Activated CD8-positive, alpha-beta memory T cell treated with anti-CD3 and anti-CD28 coated beads for 1 hour (primary cell): Measurements from ENCODE around the gene FBN3.

Source experiments
- DNase-seq, 2 donors: peaks; one replicate each; pipeline ENCODE4 v3.0.0-alpha.2; 2020; ENCODE audit warnings: low read depth in 1 of 2; ENCODE audit errors: extremely low read depth in 1 of 2

Gene FBN3

GRCh38 chr19:8094336-8094735, 55.1 kb downstream of the FBN3 start:
- no peak for DNase-seq

GRCh38 chr19:8093740-8094139, 55.7 kb downstream of the FBN3 start:
- no peak for DNase-seq

- no peak for DNase-seq
Observed at GRCh38 chr19:8090950-8091349, 58.4 kb downstream of the FBN3 start.

GRCh38 chr19:8089664-8090601, 59.5 kb downstream of the FBN3 start:
- DNase-seq: no peak

- DNase-seq: no peak
Observed at GRCh38 chr19:8088752-8089663, 60.4 kb downstream of the FBN3 start.

- no peak for DNase-seq
Observed at GRCh38 chr19:8087876-8088275, 61.5 kb downstream of the FBN3 start.

GRCh38 chr19:8086849-8087248, 62.5 kb downstream of the FBN3 start:
- no peak for DNase-seq

- DNase-seq: no peak
Observed at GRCh38 chr19:8085598-8086408, 63.6 kb downstream of the FBN3 start.

GRCh38 chr19:8084152-8084551, 65.2 kb downstream of the FBN3 start:
- no peak for DNase-seq

- no peak for DNase-seq
Observed at GRCh38 chr19:8083141-8083540, 66.3 kb downstream of the FBN3 start.

GRCh38 chr19:8081569-8082550, 67.5 kb downstream of the FBN3 start:
- no peak for DNase-seq

- DNase-seq: no peak
Observed at GRCh38 chr19:8080832-8081231, 68.6 kb downstream of the FBN3 start.

- no peak for DNase-seq
Observed at GRCh38 chr19:8079988-8080387, 69.4 kb downstream of the FBN3 start.

GRCh38 chr19:8075158-8076074, 74.0 kb downstream of the FBN3 start:
- DNase-seq: no peak

GRCh38 chr19:8074501-8074900, 74.9 kb downstream of the FBN3 start:
- no peak for DNase-seq

- DNase-seq: no peak
Observed at GRCh38 chr19:8071912-8072311, 77.5 kb downstream of the FBN3 start.

GRCh38 chr19:8069096-8069973, 80.1 kb downstream of the FBN3 start:
- DNase-seq: no peak

- no peak for DNase-seq
Observed at GRCh38 chr19:8065875-8066261, 83.5 kb downstream of the FBN3 start.
